Measurements from ENCODE around the gene LSR. TPM values are rescaled to one million over a fixed set of nuclear protein-coding genes. Genes with fewer than 3 reads are reported as not detected.

Gene LSR
- total RNA-seq, 1 experiment from 2014 or later: 211 TPM

GRCh38 chr19:35253316-35254286, 4.8 kb downstream of the LSR start:
- H3K4me2 ChIP-seq (ENCODE audit: low read length): no peak overlapping the region
- POLR2A ChIA-PET: no interaction called here
- no peak for ATAC-seq

GRCh38 chr19:35254341-35255297, 5.8 kb downstream of the LSR start:
- H3K4me2 ChIP-seq (ENCODE audit: low read length): no peak overlapping the region
- RAD21 ChIA-PET (ENCODE audit: low non-redundant PET in 1 of 2, low total read pairs in 2 of 2, uncharacterized antibody in 2 of 2, unreplicated experiment in 2 of 2): no interaction called here
- TF ChIP-seq RAD21 (IDR thresholded peaks at IDR 0.05; ENCODE audit: low read depth): no peak
- no peak for TF ChIP-seq POLR2A (IDR thresholded peaks at IDR 0.05; ENCODE audit: borderline replicate concordance, extremely low read depth, insufficient read depth, insufficient read length)
- no peak for TF ChIP-seq JUND (IDR thresholded peaks at IDR 0.05)
- H3K27ac ChIP-seq (ENCODE audit: low read depth, low read length): no peak overlapping the region
- H3K9ac ChIP-seq (ENCODE audit: low read length): no peak overlapping the region
- H2AFZ ChIP-seq (ENCODE audit: low read depth, low read length, poor library complexity, severe bottlenecking): no peak overlapping the region
- DNase-seq (ENCODE audit: low read depth, low spot score): no peak
- H4K20me1 ChIP-seq (ENCODE audit: insufficient read depth): peaks cover 7% of the 10 kb centered on the region
- no peaks in the 10 kb centered on the region for H3K9me2 ChIP-seq (ENCODE audit: insufficient read depth)
- no peak overlapping the region for H3K4me3 ChIP-seq (replicated peaks in 1 of 2; ENCODE audit: low read depth in 1 of 2, low read length in 2 of 2)
- peaks cover 3 to 10% of the 10 kb centered on the region in 2 experiments; a peak in 3 of 4 replicates for H3K4me1 ChIP-seq (ENCODE audit: control insufficient read depth in 1 of 2, insufficient read depth in 2 of 2, low read length in 2 of 2)
- intact Hi-C loops (cut with micrococcal nuclease): no loop called here
- H3K9me3 ChIP-seq (ENCODE audit: control insufficient read depth in 1 of 2, insufficient read depth in 1 of 2, low read depth in 1 of 2, low read length in 2 of 2): no peaks in the 10 kb centered on the region
- CTCF ChIA-PET: no interaction called here
- H3K36me3 ChIP-seq (ENCODE audit: control insufficient read depth in 1 of 2, insufficient read depth in 2 of 2, low read length in 2 of 2): peaks cover 34 to 43% of the 10 kb centered on the region in 2 experiments
- ATAC-seq: no peak
- POLR2A ChIA-PET: no interaction called here
- peaks cover 75% of the 10 kb centered on the region for H3K79me2 ChIP-seq (ENCODE audit: insufficient read depth, low read length)
- H3K27me3 ChIP-seq (ENCODE audit: insufficient read depth, low read length): no peaks in the 10 kb centered on the region
- no TSS peak for BruUV-seq (replicated peaks)

More at GRCh38 chr19:35253316-35254286, 4.8 kb downstream of the LSR start:
- no peak for TF ChIP-seq POLR2AphosphoS5 (IDR thresholded peaks at IDR 0.05; ENCODE audit: low read depth, low read length)
- no peak for TF ChIP-seq ZFX (IDR thresholded peaks at IDR 0.05)
- ChIA-PET CTCF (no interaction called here), RAD21 (ENCODE audit: low non-redundant PET in 1 of 2, low total read pairs in 2 of 2, uncharacterized antibody in 2 of 2, unreplicated experiment in 2 of 2) (no interaction called here)
- Histone ChIP-seq H3K9me2 (ENCODE audit: insufficient read depth) (no peaks in the 10 kb centered on the region), H4K20me1 (ENCODE audit: insufficient read depth) (peaks cover 7% of the 10 kb centered on the region), H3K9me3 (ENCODE audit: control insufficient read depth in 1 of 2, insufficient read depth in 1 of 2, low read depth in 1 of 2, low read length in 2 of 2) (no peaks in the 10 kb centered on the region), H3K4me3 (replicated peaks in 1 of 2; ENCODE audit: low read depth in 1 of 2, low read length in 2 of 2) (no peak overlapping the region), H3K27me3 (ENCODE audit: insufficient read depth, low read length) (no peaks in the 10 kb centered on the region), H3K36me3 (ENCODE audit: control insufficient read depth in 1 of 2, insufficient read depth in 2 of 2, low read length in 2 of 2) (peaks cover 31 to 42% of the 10 kb centered on the region in 2 experiments), H2AFZ (ENCODE audit: low read depth, low read length, poor library complexity, severe bottlenecking) (no peak overlapping the region), H3K4me1 (ENCODE audit: control insufficient read depth in 1 of 2, insufficient read depth in 2 of 2, low read length in 2 of 2) (peaks cover 3 to 11% of the 10 kb centered on the region in 2 experiments; a peak in 3 of 4 replicates), H3K9ac (ENCODE audit: low read length) (no peak overlapping the region), H3K79me2 (ENCODE audit: insufficient read depth, low read length) (peaks cover 82% of the 10 kb centered on the region), H3K27ac (ENCODE audit: low read depth, low read length) (no peak overlapping the region)
- intact Hi-C loops (cut with micrococcal nuclease): no loop called here
- BruUV-seq (replicated peaks): no TSS peak
- no peak for DNase-seq (ENCODE audit: low read depth, low spot score)
